Mucosa of rectum (tissue), 2 donors: ENCODE measurements around the gene MRPL30.
"Not testable (repeated sequence)": the region's sequence is repeated elsewhere in the genome, so short reads cannot be mapped to it uniquely, and the experiment has no call there.

Experiments
- H3K27ac ChIP-seq, 2 donors: one replicate each; pipeline ENCODE4 v1.7.0; 2013; ENCODE audit warnings: inconsistent platforms in 2 of 2, low read depth in 2 of 2, low read length in 2 of 2
- H3K27me3 ChIP-seq, 2 donors: one replicate each; pipeline ENCODE4 v1.7.0; 2013; ENCODE audit warnings: low read length in 2 of 2; ENCODE audit not compliant: control insufficient read depth in 2 of 2, insufficient read depth in 2 of 2
- H3K36me3 ChIP-seq, 2 donors: one replicate each; pipeline ENCODE4 v1.7.0; 2013; ENCODE audit warnings: low read length in 2 of 2; ENCODE audit not compliant: control insufficient read depth in 2 of 2, insufficient read depth in 2 of 2
- H3K4me1 ChIP-seq, 2 donors: one replicate each; pipeline ENCODE4 v1.7.0; 2013; ENCODE audit warnings: low read length in 2 of 2, mild to moderate bottlenecking in 1 of 2; ENCODE audit not compliant: control insufficient read depth in 2 of 2, insufficient read depth in 2 of 2
- H3K4me3 ChIP-seq, 2 donors: one replicate each; pipeline ENCODE4 v1.7.0; 2013; ENCODE audit warnings: low read length in 2 of 2
- H3K9ac ChIP-seq, 2 donors: one replicate each; pipeline ENCODE4 v1.7.0; 2013; ENCODE audit warnings: low read length in 2 of 2, low read depth in 1 of 2, mild to moderate bottlenecking in 1 of 2
- H3K9me3 ChIP-seq, 2 donors: one replicate each; pipeline ENCODE4 v1.7.0; 2013; ENCODE audit warnings: low read length in 2 of 2; ENCODE audit not compliant: control insufficient read depth in 2 of 2
- donor health status: healthy.
- donor health status: Normal muscosa, but diverticular disease.

The MRPL30 gene

GRCh38 chr2:99180755-99181623 is at the start of gene MRPL30, which contains the start of gene MITD1:
Gene MRPL30 (plus strand): TSS chr2:99181184. CDS start chr2:99186204, 5,020 bp downstream.
Gene MITD1 (minus strand): TSS chr2:99181058. CDS start chr2:99180981, 77 bp downstream.
- Histone ChIP-seq H3K27me3 (no peaks in the 10 kb centered on the region), H3K36me3 (no peaks in the 10 kb centered on the region), H3K9ac (peak within 1 kb of the TSS; percentile 82 to 90), H3K4me3 (peak within 1 kb of the TSS; percentile 92 to 98), H3K9me3 (no peaks in the 10 kb centered on the region), H3K4me1 (peaks cover 7 to 9% of the 10 kb centered on the region in 2 donors), H3K27ac (peak within 1 kb of the TSS; percentile 71 to 77)

DNA sequence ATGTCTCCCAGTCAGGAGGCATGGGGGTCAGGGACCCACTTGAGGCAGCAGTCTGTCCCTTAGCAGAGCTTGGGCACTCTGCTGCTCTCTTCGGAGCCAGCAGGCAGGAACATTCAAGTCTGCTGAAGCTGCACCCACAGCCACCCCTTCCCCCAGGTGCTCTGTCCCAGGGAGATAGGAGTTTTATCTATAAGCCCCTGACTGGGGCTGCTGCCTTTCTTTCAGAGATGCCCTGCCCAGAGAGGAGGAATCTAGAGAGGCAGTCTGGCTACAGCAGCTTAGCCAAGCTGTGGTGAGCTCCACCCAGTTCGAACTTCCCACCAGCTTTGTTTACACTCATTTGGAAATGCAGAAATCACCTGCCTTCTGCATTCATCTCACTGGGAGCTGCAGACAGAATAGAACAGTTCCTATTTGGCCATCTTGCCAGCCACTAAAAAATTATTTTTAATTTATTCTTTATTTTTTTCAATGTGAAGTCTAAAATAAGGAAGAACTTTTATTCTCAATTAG is 45.9 kb upstream of the MRPL30 start:
- H3K27me3 ChIP-seq, result not testable (repeated sequence)

GRCh38 chr2:99139003-99139402 is 42.0 kb upstream of the MRPL30 start:
- H3K9me3 ChIP-seq, result no peaks in the 10 kb centered on the region
- no peak overlapping the region for H3K27ac ChIP-seq
- no peaks in the 10 kb centered on the region for H3K36me3 ChIP-seq
- H3K4me3 ChIP-seq, result no peak overlapping the region
- H3K27me3 ChIP-seq, result no peaks in the 10 kb centered on the region
- peaks cover 8 to 12% of the 10 kb centered on the region in 2 donors for H3K4me1 ChIP-seq
- H3K9ac ChIP-seq, result no peak overlapping the region

More for the DNA sequence above, 45.9 kb upstream of the MRPL30 start:
- H3K4me1 ChIP-seq, H3K4me3 ChIP-seq, H3K36me3 ChIP-seq, H3K9ac ChIP-seq, H3K9me3 ChIP-seq, H3K27ac ChIP-seq: not testable (repeated sequence)

DNA sequence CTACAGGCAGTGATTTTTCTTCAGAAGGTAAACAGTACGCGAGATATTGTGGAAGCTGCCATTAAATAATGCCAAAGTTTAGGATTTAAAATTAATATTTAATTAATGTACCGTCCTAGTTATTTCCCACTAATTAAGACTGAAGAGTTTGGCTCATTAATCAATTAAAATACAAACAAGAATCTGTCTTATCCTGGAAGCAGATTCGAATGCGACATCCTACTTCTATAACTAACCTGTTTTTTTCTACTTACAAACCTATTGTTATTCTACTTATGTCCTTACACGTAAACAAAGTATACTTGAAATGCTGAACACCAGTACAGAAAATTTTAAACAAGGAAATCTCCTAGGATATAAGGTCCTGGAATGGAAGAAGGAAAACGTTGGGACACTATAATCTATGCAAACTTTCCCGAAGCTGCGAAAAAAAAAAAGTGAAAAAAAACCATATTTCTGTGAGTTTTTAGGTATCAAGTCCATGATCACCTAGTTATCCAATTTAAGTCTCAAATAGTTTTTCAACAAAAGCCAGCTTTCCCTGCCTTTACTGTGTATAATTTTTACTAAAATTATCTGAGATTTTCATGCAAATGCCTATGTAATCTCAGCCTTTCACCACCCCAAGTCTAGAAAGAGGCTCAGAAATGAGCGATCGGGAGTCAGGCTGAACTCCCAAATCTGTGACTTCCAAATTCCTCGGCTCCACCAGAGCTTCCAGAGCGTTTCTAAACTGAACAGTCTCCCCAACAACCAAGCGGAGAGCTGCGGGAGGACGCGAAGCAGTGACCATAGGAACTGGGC is 40.7 kb upstream of the MRPL30 start:
- no peaks in the 10 kb centered on the region for H3K27me3 ChIP-seq
- peak overlapping the region; percentile 93 to 99 for H3K9ac ChIP-seq
- H3K4me3 ChIP-seq, result peak overlapping the region; percentile 95 to 98
- peak overlapping the region; percentile 95 to 99 for H3K27ac ChIP-seq
- no peaks in the 10 kb centered on the region for H3K36me3 ChIP-seq
- H3K9me3 ChIP-seq, result no peaks in the 10 kb centered on the region
- H3K4me1 ChIP-seq, result peaks cover 8 to 12% of the 10 kb centered on the region in 2 donors

- peak overlapping the region; percentile 93 to 99 for H3K9ac ChIP-seq
- no peaks in the 10 kb centered on the region for H3K9me3 ChIP-seq
- H3K36me3 ChIP-seq, result no peaks in the 10 kb centered on the region
- H3K4me3 ChIP-seq, result peak overlapping the region; percentile 95 to 98
- no peaks in the 10 kb centered on the region for H3K27me3 ChIP-seq
- peaks cover 8 to 12% of the 10 kb centered on the region in 2 donors for H3K4me1 ChIP-seq
- peak overlapping the region; percentile 95 to 99 for H3K27ac ChIP-seq
Measured at GRCh38 chr2:99140860-99141109, 40.2 kb upstream of the MRPL30 start.

DNA sequence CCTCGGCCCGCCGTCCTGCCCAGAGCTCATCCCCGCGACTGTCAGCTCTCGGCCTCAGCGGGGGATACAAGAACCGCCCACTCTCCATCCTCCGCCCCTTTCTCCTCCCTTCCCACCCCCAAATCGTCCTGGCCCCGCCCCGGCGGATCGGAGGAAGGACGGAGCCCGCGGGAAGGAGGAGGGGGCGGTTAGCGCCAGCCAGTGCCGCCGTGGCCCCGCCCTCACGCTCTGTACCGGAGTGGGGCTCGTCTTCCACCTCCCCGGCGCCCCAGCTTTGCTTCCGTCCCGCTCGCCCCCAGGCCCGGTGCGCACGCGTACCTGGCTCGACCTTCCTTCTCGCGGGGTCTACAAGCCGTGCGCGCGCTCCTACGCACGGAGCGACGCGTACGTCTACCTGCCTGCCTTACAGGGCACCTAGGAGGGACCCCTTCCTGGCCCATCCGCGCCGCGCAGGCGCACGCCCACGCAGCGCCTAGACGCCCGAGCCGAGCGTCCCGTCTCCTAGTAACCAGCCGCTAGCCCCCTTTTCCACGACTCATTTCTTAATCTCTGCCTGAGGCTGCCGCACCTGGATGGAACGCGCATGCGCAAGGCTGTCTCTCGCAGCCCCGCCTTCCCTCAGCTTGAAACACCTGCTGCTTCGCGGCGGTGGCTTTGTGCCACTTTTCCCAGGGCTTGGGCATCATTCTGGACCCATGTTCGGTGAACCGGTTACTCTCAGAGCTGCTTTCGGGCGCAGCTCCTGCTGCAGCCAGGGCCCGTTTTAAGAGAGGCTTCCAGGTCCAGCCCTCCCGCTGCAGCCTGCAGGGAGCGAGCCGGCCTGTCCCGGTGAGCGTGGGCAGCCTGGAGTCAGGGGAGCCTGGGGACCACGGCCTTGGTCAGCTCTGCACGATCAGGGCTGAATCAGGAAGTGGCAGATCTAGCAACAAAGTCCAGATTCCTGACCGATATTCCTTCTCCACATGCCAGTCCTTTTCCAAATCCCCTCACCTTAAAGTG is 39.6 kb upstream of the MRPL30 start, which contains the start of gene C2orf15:
Gene C2orf15 (plus strand): TSS at position 598 of the 999 bp plus-strand sequence. CDS start 8,852 bp downstream, outside the sequence.
- Histone ChIP-seq H3K27ac (peak within 1 kb of the TSS; percentile 95 to 99), H3K27me3 (no peaks in the 10 kb centered on the region), H3K9ac (peak within 1 kb of the TSS; percentile 93 to 99), H3K36me3 (no peaks in the 10 kb centered on the region), H3K4me3 (peak within 1 kb of the TSS; percentile 95 to 98), H3K9me3 (no peaks in the 10 kb centered on the region), H3K4me1 (peaks cover 8 to 12% of the 10 kb centered on the region in 2 donors)

- H3K27ac ChIP-seq, result no peak overlapping the region
- H3K9me3 ChIP-seq, result no peaks in the 10 kb centered on the region
- H3K4me1 ChIP-seq, result peaks cover 8% of the 10 kb centered on the region in 2 donors
- H3K27me3 ChIP-seq, result no peaks in the 10 kb centered on the region
- no peak overlapping the region for H3K4me3 ChIP-seq
- H3K9ac ChIP-seq, result no peak overlapping the region
- H3K36me3 ChIP-seq, result no peaks in the 10 kb centered on the region
Measured at GRCh38 chr2:99150706-99151105, 30.3 kb upstream of the MRPL30 start.

DNA sequence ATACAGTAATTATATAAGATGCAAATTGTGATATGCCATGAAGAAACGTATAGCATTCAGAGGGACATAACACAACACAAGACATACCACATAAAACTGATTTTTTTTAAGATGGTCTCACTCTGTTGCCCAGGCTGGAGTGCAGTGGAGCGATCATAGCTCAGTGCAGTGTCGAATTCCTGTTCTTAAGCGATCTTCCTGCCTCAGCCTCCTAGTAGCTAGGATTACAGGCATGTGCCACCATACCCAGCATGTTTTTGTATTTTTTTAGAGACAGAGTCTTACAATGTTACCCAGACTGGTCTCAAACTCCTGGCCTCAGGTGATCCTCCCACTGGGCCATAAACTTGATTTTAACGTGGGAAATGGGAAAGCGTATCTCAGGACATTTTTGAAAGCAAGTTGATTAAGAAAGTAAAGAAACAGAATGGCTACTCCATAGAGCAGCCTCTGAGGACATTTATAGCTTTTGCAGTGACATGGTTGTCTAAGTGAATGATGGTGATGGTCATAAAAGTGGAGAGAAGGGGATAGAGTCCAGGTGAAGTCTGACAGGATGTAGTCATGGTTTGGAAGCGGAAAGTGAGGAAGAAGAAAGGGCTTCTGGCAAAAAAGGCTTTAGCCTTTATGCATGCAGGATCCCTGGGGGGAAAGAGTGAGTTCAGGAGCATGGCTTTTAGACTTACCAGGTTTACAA is 28.6 kb upstream of the MRPL30 start:
- Histone ChIP-seq H3K9ac (no peak overlapping the region), H3K27me3 (no peaks in the 10 kb centered on the region), H3K36me3 (peaks cover 0 to 4% of the 10 kb centered on the region in 2 donors), H3K4me3 (no peak overlapping the region), H3K4me1 (peaks cover 11 to 12% of the 10 kb centered on the region in 2 donors), H3K27ac (no peak overlapping the region), H3K9me3 (no peaks in the 10 kb centered on the region)
